Stimulated activated CD8-positive, alpha-beta memory T cell treated with anti-CD3 and anti-CD28 coated beads, Interleukin-7, amount 100 ng/mL, for 1 hour (primary cell): ENCODE measurements around the gene CLEC2A.

ENCODE experiments used
- DNase-seq, 2 donors: peaks; one replicate each; pipeline ENCODE4 v3.0.0-alpha.2; 2020; ENCODE audit warnings: low read depth in 2 of 2

CLEC2A gene

DNA sequence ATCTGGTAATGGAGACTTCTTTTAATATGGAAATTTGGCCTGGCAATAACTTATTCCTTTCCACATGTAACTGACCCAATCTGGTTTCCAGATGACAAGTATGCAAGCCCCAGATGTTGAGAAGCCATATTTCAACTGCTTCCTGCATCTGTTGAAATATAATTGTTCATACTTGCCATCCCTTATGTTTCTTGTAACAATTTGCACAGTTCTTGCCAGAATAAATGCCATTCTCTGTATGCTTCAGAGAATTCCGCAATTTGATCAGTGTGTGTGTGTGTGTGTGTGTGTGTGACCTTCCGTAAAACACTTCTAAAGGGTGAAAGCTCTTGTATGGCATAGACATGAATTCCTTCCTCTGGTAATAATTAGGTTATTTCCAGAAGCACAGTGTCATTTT is 1.8 kb upstream of the CLEC2A start:
- no peak for DNase-seq

DNA sequence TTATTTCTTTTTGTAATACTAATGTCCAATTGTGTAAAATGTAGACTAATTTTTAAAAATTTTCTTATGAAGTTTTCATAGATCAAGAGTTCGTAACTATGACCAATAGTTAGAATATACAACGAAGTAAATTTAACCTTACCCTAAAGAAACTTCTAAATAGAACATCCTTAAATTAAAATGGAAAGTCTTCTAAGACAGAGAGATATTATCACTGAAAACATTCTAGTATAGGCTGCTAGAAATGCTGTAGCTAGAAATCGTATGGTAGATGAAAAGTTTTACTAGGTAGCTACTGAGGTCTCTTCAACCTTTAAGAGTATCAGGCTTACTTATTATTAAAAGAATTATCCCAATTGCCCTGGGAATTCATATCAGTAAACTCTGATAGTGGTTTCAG is 925 bp downstream of the CLEC2A start:
- DNase-seq = no peak

DNA sequence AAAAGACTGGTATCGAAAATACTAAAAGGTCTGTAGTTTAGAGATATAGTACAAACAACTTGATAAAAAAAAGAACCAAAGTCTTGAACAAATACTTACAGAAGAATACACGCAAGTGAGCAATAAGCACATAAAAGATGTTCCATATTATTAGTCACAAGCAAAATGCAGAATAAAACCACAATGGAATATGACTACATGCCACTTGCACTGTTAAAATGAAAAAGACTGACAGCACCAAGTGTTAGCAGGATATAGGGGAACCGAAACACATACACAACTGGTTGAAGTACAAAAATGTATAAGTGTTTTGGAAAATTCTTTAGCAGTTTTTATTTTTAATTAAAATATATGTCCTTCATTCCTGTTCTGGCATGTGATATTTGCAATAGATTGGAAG is 3.6 kb downstream of the CLEC2A start:
- no peak for DNase-seq

DNA sequence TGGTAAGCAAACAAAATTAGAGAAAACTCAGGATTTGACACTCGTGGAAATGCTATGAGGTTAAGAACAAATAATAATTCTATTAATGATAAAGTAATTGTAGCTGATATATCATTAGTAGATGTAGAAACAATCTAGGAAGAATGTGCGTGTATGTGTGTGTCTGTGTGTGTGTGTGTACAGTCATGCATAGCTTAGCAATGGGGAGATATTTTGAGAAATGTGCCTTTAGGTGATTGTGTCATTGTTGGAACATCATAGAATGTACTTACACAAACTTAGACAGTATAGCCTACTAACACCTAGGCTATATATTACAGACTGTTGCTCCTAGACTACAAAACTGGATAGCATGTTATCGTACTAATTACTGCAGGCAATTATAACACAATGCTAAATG is 5.3 kb downstream of the CLEC2A start:
- DNase-seq = no peak

DNA sequence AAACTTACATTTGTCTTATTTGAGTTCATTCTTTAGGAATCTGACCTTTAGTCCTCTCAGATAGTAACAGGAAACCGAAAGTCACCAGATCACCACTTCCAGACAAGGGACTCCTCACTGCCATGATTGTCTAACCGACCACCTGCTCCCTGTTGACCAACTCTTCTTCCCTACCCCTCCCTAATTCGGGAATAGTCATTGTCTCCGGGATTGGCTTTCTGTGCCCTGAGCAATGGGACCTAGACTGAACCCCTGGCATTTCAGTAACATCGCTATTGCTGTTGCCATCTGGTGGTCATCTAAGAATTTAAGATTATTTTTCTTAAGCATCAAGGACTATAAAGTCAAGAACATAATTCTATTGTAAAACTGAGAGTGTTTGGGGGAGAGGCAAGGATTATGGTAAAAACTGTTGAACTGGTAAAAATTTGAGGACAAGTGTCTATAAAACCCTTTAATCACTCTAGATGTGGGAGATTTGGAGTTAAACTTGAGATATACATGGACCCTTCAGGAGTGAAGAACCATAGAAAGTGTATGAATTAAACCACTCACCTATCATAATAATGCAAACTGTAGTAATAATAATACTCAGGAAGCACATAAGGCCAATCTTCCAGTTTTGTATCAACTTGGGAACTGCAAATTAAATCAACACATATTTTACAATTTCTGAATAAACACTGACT is 6.3 kb downstream of the CLEC2A start:
- DNase-seq = no peak

DNA sequence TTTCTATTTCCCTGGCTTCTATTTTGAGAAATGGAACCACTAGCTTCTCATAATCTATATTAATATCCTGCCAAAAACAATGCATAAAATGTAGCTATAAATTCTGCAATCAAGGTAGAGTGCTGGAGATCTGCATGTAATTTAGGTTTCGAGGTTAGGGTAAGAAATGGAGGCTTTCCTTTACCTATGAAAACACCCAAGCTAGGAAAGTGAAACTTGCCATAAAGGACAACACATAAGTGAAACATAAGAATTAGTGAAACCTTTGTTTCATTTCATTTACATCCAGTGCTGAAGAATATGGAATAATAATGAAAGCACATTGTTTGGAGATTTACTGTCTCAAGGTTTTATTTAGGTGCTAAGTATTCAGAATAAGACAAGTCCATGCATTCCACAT is 9.7 kb downstream of the CLEC2A start:
- DNase-seq = no peak

DNA sequence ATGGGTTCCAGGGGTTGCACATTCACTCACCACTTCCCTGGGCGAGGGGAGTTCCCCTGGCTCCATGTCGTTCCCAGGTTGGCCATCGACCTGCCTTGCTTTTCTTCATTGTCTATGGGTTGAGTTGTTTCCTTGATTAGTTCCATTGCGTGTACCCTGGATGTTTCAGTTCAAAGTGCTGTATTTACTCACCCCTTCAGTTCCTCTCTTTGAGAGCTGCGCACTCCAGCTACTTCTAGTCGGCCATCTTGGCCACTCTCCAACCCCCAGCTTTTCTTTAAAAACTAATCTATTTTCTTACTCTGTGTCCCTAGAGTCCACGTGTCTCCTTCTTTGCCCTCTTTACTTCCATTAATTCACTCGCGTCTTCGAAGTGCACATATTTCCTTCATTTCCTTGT is 11.7 kb downstream of the CLEC2A start:
- no peak for DNase-seq

DNA sequence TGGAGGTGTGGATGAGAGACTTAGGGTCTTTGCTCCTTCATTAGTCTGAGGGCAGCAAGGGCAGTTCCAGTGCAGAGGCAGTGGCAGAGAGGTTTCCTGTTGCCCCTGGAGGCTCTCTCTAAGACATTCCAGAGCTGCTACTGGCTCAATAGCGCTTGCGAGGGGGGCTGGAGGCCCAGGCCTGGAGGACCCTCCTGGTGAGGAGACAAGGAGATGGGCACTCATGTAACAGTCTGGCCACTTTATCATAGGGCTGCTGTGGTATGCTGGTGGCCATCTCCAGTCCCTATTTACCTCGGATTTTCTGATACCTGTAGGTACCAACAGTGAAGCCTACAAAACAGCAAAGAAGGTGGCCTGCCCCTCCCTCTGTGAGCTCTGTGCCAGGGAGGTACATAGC is 12.7 kb downstream of the CLEC2A start:
- no peak for DNase-seq

DNA sequence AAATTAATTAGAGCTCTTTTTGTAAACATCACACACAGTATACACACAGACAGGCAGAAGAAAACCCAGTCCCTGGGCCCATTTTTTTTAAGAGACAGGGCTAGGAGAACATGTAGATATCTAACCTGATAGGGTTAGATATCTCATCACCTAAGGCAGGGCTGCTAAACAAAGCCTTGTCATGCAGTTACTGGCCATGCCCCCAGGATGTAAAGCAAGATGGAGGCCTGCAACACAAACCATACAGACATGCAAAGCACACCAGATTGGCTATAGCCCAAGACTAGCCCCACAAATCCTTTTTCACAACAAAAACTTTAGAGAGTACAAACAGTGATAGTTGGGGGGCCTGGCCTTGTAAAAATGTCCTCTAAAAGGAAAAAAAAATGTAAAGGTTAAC is 20.5 kb downstream of the CLEC2A start:
- no peak for DNase-seq

DNA sequence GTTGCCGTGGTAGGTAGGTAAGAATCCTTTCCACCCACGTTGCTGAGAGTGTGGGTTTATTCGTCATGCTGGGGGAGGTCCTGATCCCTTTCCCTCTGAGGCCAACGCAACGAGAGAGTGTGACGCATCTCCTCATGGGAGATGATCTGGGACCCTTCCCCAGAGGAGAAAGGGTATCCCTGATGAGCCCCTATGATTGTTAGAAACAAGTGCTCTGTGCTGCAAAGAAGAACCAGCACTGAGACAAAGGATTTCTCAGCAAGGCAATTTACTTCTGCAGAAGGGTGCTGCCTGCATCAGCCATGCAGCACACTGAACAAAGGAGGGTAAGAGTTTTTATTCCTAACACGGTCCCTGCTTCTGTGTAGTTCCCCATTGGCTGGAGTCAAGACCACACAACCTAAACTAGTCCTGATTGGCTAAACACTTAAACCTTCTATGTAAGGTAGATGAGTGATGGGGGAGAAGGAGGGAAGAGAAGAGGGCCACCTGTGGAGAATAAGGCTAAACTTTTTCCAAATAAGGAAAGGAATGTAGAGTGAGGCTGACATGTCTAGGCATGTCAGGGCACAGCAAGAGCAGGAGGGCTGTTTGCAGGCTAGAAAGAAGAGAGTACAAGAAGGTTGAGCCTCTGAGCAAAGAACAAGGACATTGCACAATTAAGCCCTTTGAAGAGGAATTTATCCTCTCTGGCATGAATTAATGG is 21.3 kb downstream of the CLEC2A start:
- DNase-seq = no peak

DNA sequence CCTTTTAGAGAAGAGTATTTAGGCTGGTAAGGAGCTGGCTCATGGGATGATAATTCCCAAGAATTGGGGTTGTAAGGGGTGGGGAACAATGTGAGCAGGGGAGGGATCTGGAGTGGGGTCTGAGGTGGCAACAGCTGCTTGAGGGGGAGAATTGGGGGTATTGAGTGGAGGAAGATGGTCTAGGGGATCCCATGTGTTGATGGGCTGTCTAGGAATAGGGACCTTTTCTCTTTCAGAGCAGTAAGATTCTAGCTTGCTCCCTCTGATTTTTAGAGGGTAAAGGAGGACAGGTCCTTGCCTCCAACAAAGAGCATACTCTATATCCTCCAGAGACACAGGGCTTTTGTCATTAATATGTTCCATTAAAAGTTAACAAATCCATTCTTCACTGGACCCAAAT is 22.4 kb downstream of the CLEC2A start:
- DNase-seq = no peak

DNA sequence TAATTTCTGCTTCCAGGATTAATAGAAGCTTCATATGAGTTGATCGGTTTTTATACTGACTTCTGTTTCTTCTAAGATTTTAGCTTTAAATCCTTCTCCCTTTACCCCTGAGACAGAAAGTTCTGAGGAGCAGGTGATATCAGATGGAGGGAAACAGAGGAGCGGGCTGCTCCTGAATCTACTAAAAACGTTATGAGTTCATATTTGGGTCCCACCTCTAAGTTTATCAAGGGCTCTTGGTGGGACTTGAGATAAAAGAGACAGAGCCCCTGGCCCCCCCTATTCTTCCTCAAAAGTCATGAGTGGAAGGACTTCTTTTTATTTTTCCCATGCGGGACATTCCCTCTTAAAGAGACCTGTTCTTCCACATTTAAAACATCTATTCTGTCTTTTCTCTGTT is 23.8 kb downstream of the CLEC2A start:
- no peak for DNase-seq

DNA sequence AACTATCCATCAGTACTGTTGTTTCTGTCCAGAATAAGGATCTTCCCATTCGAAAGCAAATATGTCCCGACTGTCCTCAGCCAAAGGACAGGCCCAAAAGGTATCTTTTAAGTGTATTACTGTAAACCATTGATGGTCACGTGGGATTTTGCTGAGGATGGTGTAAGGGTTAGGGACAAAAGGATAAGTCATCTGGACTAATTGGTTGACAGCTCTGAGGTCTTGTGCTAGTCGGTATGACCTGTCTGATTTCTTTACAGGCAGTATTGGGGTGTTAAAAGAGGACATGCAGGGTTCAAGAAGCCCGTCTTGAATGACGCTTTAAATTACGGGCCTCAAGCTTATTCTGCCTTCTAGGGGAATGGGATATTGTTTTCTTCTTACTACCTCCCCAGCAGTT is 24.4 kb downstream of the CLEC2A start:
- DNase-seq = no peak

DNA sequence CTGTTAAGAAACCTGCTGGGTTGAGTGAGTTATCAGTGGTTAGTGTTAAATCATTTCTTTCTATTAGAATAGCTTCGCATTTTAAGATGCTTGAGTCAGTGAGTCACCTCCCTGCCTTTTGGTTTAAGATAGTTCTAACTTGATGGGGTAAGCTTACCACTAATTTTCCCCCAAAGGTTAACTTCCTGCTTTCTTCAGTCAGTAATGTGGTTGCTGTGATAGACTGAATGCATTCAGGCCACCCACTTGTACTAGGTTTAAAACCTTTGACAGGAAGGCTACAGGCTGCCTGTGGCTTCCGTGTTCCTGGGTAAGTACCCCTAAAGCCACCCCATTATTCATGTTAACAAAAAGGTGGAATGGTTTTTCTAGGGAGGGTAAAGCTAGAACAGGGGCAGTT is 25.3 kb downstream of the CLEC2A start:
- no peak for DNase-seq

DNA sequence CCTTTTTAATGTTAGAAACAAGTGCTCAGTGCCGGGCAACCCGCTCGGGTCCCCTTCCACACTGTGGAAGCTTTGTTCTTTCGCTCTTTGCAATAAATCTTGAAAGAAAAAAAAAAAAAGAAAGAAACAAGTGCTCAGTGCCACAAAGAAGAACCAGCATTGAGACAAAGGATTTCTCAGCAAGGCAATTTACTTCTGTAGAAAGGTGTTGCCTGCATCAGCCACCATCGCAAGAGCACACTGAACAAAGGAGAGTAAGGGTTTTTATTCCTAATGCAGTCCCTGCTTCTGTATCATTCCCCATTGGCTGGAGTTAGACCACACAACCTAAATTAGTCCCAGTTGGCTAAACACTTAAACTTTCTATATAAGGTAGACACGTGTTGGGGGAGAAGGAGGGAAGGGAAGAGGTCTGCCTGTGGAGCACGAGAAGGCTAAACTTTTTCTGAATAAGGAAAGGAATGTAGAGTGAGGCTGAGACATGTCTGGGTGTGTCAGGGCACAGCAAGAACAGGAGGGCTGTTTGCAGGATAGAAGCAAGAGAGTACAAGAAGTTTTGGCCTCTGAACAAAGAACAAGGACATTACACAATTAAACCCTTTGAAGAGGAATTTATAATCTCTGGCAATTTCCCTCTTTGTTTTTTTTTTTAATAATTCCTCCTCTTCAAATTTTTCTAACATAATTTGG is 29.5 kb downstream of the CLEC2A start:
- no peak for DNase-seq

DNA sequence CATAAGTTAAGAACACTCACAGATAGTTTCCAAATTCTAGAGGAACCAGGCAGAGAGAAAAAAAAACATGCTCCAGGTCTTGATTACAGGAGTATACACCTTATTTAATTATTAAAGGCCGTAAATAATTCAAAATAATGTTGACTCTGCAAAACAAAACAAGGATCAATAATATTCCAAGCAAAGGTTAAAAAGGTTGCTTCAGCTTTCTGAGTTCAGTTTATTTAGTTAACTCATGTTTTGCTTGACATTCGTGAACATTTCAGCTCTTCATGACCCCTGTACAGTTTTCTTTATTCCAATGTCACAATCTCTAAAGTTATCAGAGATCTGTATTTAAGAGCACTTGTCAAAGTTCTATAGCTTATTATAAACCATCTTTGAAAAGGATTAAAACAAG is 31.2 kb downstream of the CLEC2A start:
- no peak for DNase-seq

DNA sequence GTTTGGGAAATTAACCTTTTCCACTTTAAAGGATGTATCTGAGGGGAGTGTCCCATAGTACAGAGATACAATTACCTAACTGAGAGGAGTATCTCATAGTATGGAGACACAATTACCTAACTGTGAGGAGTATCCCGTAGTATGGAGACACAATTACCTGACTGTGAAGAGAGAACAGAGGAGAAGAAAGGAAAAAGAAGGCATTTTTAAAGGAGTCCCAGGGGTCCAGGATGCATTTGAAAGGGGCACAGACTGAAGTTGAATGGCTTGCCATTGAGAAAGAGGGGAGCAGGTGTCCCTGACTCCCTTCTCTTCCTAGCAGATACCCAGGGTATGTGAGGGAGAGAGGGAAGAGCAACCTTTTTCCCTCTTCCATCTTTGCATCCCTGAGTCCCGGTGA is 33.0 kb downstream of the CLEC2A start:
- no peak for DNase-seq

DNA sequence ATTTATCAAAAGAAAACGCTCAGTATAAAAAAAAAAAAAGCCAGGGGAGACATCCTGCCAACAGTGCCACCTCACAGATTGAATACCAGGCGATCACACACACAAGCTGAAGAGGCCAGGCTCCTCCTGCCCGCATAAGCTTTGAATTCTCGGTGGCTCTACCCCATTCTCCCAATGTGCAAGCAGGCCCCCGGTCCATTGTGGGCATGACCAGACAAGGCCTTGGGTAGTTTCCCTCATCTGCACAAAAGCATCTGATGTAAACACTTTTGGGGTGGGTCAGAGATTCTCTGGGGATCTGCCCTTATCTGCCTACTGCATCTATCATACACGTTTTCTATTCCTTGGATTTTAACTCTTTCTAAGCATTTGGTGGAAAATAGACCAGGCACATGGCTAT is 34.6 kb downstream of the CLEC2A start:
- no peak for DNase-seq

DNA sequence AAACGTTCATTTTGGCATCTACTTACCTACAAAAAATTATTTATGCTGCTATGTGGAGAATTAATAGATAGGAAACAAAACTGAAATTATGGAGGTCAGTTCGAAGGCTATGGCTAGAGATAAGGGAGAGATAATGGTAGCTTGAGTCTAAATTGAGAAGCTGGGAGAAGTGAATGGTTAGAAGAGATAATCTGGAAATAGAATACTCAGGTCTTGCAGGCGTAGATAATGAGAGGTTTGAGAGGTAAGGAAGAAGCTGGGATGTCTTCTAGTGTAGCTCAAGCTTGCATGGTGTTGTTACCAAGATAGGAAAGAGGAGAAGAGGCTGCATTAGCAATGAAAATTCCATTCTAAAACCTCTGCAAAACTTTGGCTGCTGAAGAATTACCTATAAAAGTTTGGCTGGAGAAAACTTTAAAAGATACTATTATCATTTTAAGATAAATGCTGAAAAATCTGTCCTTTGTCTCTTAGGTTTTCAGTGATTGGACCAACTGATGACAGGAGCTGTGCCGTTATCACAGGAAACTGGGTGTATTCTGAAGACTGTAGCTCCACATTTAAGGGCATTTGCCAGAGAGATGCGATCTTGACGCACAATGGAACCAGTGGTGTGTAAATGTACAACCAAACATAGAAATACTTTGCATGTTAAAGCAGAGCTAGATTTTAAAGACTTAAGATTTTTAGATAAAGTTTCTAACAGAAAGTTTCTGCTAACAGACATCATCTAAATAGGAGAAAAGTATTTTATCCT is 36.8 kb downstream of the CLEC2A start:
- DNase-seq = no peak

DNA sequence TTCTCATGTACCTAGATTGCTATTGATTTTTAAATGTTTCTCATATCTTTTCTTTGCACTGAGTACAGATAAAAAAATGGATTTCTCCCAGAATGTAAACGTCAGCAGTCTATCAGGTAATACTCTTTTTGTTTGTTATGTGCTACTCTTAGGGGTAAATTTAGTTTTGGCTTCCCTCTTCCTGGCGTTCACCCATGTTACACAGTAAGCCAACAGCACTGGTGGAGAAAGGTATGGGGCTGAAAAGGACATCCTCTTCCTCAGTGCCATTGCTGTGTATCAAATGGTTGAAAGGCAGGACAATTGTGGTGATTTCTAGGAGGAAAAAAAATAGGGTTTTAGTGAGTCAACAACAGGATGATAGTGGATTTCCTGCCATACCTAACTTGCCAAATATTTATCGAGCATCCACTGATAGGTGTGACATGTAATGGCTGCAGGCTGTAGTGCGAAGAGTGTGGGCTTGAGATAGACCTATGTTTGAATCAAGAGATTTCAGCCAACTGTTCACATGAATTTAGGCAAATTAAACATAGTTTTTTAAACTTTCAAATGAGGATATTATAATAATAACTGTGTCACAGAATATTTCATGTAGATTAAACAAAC is 43.4 kb downstream of the CLEC2A start:
- DNase-seq = no peak

DNA sequence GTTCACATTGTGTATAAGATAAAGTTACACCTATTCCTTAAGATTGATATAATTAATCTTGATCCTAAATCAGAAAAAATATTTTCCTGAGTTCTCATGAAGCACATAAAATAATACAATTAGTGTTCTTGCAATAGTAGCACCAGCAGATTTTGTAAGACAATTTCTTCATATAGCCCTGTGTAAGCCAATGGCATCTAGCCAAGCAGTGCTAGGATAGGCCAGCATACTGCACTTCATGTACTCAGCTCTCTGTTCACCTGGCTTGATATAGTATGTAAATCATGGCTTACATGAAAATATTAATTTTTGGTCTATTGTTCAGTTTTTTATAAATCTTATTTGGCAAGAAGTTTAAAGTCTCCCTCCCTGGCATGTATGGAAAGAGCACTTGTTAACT is 49.0 kb downstream of the CLEC2A start:
- no peak for DNase-seq

DNA sequence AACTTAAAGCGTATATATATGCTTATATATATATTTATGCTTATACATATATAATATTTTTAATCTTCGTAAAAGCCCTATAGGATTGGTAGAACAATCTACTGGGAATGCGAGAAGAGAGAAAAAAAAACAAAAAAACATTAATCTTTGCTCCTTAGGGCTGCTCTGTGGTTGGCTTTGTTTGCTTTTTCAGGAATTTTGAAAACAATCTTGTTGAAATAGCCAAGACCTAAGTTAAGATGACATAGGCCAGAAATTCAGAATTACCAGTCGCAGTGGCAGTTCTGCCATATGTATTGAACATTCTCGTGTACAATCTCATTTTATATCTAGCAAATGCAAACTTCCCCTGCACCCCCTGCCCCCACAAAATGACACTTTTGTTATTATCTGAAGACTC is 50.2 kb downstream of the CLEC2A start:
- no peak for DNase-seq
